Bronchial epithelial cell (primary cell): Measurements from ENCODE around the gene NOC2L. TPM values are rescaled to one million over a fixed set of nuclear protein-coding genes. Genes with fewer than 3 reads are reported as not detected.

Experiments
- DNase-seq: peaks from one replicate; pipeline ENCODE4 v3.0.0-alpha.2; 2010; ENCODE audit warnings: low read depth
- FAIRE-seq: peaks from 2 replicates; lab custom pipeline; 2011; peaks lifted over from hg19 to GRCh38; lab: Jason Lieb, UNC
- H3K27me3 ChIP-seq: 2 replicates; pipeline ENCODE4 v1.5.1; 2011; ENCODE audit warnings: low read length; ENCODE audit not compliant: control insufficient read depth, insufficient read depth
- H3K36me3 ChIP-seq: 2 replicates; pipeline ENCODE4 v1.5.1; 2011; ENCODE audit warnings: low read length; ENCODE audit not compliant: control insufficient read depth, insufficient read depth
- H3K4me3 ChIP-seq: 2 replicates; pipeline ENCODE4 v1.5.1; 2011; ENCODE audit warnings: mild to moderate bottlenecking, low read depth, low read length, control low read depth
- CTCF ChIP-seq: IDR thresholded peaks from 2 replicates; pipeline ENCODE4 v1.5.1; 2011; ENCODE audit warnings: mild to moderate bottlenecking, moderate library complexity, low read length, control low read depth, inconsistent platforms; ENCODE audit not compliant: insufficient read depth, severe bottlenecking
- total RNA-seq: library from RNA; depleted of rRNA; stranded (reverse); fragments of >200 nt; gene quantifications from 2 replicates; pipeline ENCODE4 v1.2.1, GENCODE V29; 2014

NOC2L gene
- total RNA-seq, 1 donor from 2014 or later = 128 TPM

GRCh38 chr1:917076-917459 is 42.0 kb downstream of the NOC2L start:
- no peak for FAIRE-seq
- H3K27me3 ChIP-seq = peaks cover 68% of the 10 kb centered on the region

GRCh38 chr1:916173-917075 is 42.6 kb downstream of the NOC2L start:
- Histone ChIP-seq H3K4me3 (no peak overlapping the region), H3K36me3 (no peaks in the 10 kb centered on the region), H3K27me3 (peaks cover 67% of the 10 kb centered on the region)
- FAIRE-seq (no peak), DNase-seq (no peak)
- no peak for TF ChIP-seq CTCF

More at GRCh38 chr1:917076-917459, 42.0 kb downstream of the NOC2L start:
- no peaks in the 10 kb centered on the region for H3K36me3 ChIP-seq
- no peak for TF ChIP-seq CTCF
- H3K4me3 ChIP-seq = no peak overlapping the region
- DNase-seq = no peak

- Histone ChIP-seq H3K36me3 (no peaks in the 10 kb centered on the region), H3K4me3 (no peak overlapping the region), H3K27me3 (peaks cover 68% of the 10 kb centered on the region)
- TF ChIP-seq CTCF = no peak
- DNase-seq (no peak), FAIRE-seq (no peak)
Observed at GRCh38 chr1:915295-916172, 43.5 kb downstream of the NOC2L start.

GRCh38 chr1:914891-915280 is 44.2 kb downstream of the NOC2L start:
- FAIRE-seq = no peak
- no peak overlapping the region for H3K4me3 ChIP-seq
- TF ChIP-seq CTCF = no peak
- H3K27me3 ChIP-seq = peaks cover 64% of the 10 kb centered on the region
- no peak for DNase-seq
- H3K36me3 ChIP-seq = no peaks in the 10 kb centered on the region

- no peak for TF ChIP-seq CTCF
- Histone ChIP-seq H3K36me3 (no peaks in the 10 kb centered on the region), H3K27me3 (peaks cover 58% of the 10 kb centered on the region), H3K4me3 (no peak overlapping the region)
- no peak for FAIRE-seq
- DNase-seq = no peak
Observed at GRCh38 chr1:914131-914890, 44.7 kb downstream of the NOC2L start.
